Panc1 (cell line): ENCODE data around the gene MYCBPAP. TPM values are rescaled to one million over a fixed set of nuclear protein-coding genes. Genes with fewer than 3 reads are reported as not detected.

Source experiments
- ATAC-seq: fragments of 200-7000 bp; cut with Tn5 transposase; 2 replicates; pipeline ENCODE4 v1.9.1; 2020; ENCODE audit warnings: mild to moderate bottlenecking, moderate library complexity
- BruUV-seq: library from RNA; stranded (reverse); fragments of 400-500 nt; replicated peaks from 2 replicates; lab custom pipeline; 2021; lab: Mats Ljungman, UMichigan
- CTCF ChIA-PET: fragments of 300-600 bp; sonication (Branson Sonifier 250); formaldehyde crosslinking; loops from one replicate; lab custom pipeline; 2022; ENCODE audit warnings: antibody characterized with exemption; lab: Charles Lee
- POLR2A ChIA-PET: fragments of 300-600 bp; sonication (Branson Sonifier 250); formaldehyde crosslinking; loops from one replicate; lab custom pipeline; 2022; ENCODE audit warnings: antibody characterized with exemption; lab: Charles Lee
- DNase-seq: peaks from one replicate; pipeline ENCODE4 v3.0.0-alpha.2; 2010; ENCODE audit warnings: low read depth, low spot score
- H3K27ac ChIP-seq: 2 replicates; pipeline ENCODE4 v1.5.1; 2011; ENCODE audit warnings: mild to moderate bottlenecking, low read length, inconsistent platforms
- H3K27me3 ChIP-seq: fragments of 200-500 bp; sonication (Bioruptor generic); 2 replicates; pipeline ENCODE4 v1.6.0; 2014; ENCODE audit warnings: low read length, inconsistent platforms; ENCODE audit not compliant: control insufficient read depth, insufficient read depth
- H3K36me3 ChIP-seq: fragments of 200-500 bp; sonication (Bioruptor generic); 2 replicates; pipeline ENCODE4 v1.5.1; 2014; ENCODE audit warnings: inconsistent platforms, mild to moderate bottlenecking, low read length, moderate library complexity; ENCODE audit not compliant: control insufficient read depth, insufficient read depth
- H3K4me1 ChIP-seq: 2 replicates; pipeline ENCODE4 v1.5.1; 2011; ENCODE audit warnings: inconsistent platforms, mild to moderate bottlenecking, low read length, moderate library complexity; ENCODE audit not compliant: control insufficient read depth, insufficient read depth
- H3K4me3 ChIP-seq, 2 experiments: 2 replicates each; pipeline ENCODE4 v1.5.1; 2011 to 2012; ENCODE audit warnings: low read depth in 2 of 2, low read length in 2 of 2, mild to moderate bottlenecking in 2 of 2, inconsistent platforms in 1 of 2, moderate library complexity in 1 of 2
- H3K9me3 ChIP-seq: fragments of 200-500 bp; sonication (Bioruptor generic); 2 replicates; pipeline ENCODE4 v1.5.1; 2014; ENCODE audit warnings: low read depth, mild to moderate bottlenecking, inconsistent platforms, low read length, moderate library complexity; ENCODE audit not compliant: control insufficient read depth, insufficient read depth
- CTCF ChIP-seq: fragments of 450-650 bp; IDR thresholded peaks from 2 replicates; pipeline ENCODE4 v1.5.1; 2017; ENCODE audit warnings: mild to moderate bottlenecking
- POLR2AphosphoS5 ChIP-seq: IDR thresholded peaks from 2 replicates; pipeline ENCODE4 v1.6.1; 2012; ENCODE audit warnings: mild to moderate bottlenecking, low read depth, low read length, moderate library complexity
- REST ChIP-seq, 2 experiments: IDR thresholded peaks; 2 replicates each; pipeline ENCODE4 v1.6.1; 2011 to 2012; ENCODE audit warnings: low read depth in 2 of 2, control low read depth in 1 of 2, low read length in 1 of 2, mild to moderate bottlenecking in 1 of 2, moderate library complexity in 1 of 2; ENCODE audit not compliant: insufficient read depth in 1 of 2
- SIN3A ChIP-seq: IDR thresholded peaks from 2 replicates; pipeline ENCODE4 v1.6.1; 2012; ENCODE audit warnings: low read depth, mild to moderate bottlenecking, low read length, moderate library complexity, borderline replicate concordance; ENCODE audit not compliant: insufficient read depth
- TCF7L2 ChIP-seq: IDR thresholded peaks from 2 replicates; pipeline ENCODE4 v1.6.1; 2011; ENCODE audit warnings: mild to moderate bottlenecking, low read depth, low read length, inconsistent platforms
- in situ Hi-C: cut with HindIII; loops from 2 replicates; pipeline ENCODE4 v1.10.0; 2016; ENCODE audit warnings: low sequenced_read_pairs, low pct_unique_long_range_greater_than_20kb
- intact Hi-C: fragments of 100-400 bp; cut with micrococcal nuclease; formaldehyde crosslinking; loops from one replicate; pipeline ENCODE4 v1.10.0; 2022; ENCODE audit not compliant: unreplicated experiment
- total RNA-seq: library from RNA; stranded (reverse); gene quantifications from one replicate; pipeline ENCODE4 v1.2.1, GENCODE V29; 2021; ENCODE audit not compliant: unreplicated experiment

The MYCBPAP gene
- total RNA-seq, 1 experiment from 2014 or later = 2.2 TPM

- intact Hi-C loops (no loop called here), in situ Hi-C loops (no loop called here)
- BruUV-seq = no TSS peak
- TF ChIP-seq POLR2AphosphoS5 (no peak), REST (IDR thresholded peaks at IDR 0.05; ENCODE audit: insufficient read depth in 1 of 2, low read depth in 2 of 2, low read length in 1 of 2) (no peak), SIN3A (no peak), CTCF (no peak)
- Histone ChIP-seq H3K36me3 (no peaks in the 10 kb centered on the region), H3K9me3 (no peaks in the 10 kb centered on the region), H3K27ac (no peak overlapping the region), H3K27me3 (no peaks in the 10 kb centered on the region), H3K4me3 (no peak overlapping the region), H3K4me1 (no peaks in the 10 kb centered on the region)
- no peak for DNase-seq
- ChIA-PET POLR2A (no interaction called here), CTCF (no interaction called here)
- ATAC-seq = no peak
Measured at GRCh38 chr17:50575581-50576210, 67.5 kb downstream of the MYCBPAP start.

- BruUV-seq = no TSS peak
- no peaks in the 10 kb centered on the region for H3K4me1 ChIP-seq
- ChIA-PET POLR2A (interaction anchor here (0.6 kb wide), 1 partner anchor 117 kb away, joined by 5 read pairs; no protein-coding TSS in a partner anchor), CTCF (no interaction called here)
- DNase-seq = no peak
- no peak overlapping the region for H3K27ac ChIP-seq
- in situ Hi-C loops (no loop called here), intact Hi-C loops (no loop called here)
- H3K9me3 ChIP-seq = no peaks in the 10 kb centered on the region
- H3K27me3 ChIP-seq = no peaks in the 10 kb centered on the region
- no peaks in the 10 kb centered on the region for H3K36me3 ChIP-seq
- H3K4me3 ChIP-seq = no peak overlapping the region
- TF ChIP-seq CTCF (no peak), REST (IDR thresholded peaks at IDR 0.05; ENCODE audit: insufficient read depth in 1 of 2, low read depth in 2 of 2, low read length in 1 of 2) (no peak), POLR2AphosphoS5 (no peak), SIN3A (no peak), TCF7L2 (no peak)
- ATAC-seq = no peak
Measured at GRCh38 chr17:50576864-50577263, 68.6 kb downstream of the MYCBPAP start.
